Epithelial cell of prostate (primary cell): ENCODE measurements around the gene PABPC1L.

Experiments used
- DNase-seq: peaks from one replicate; pipeline ENCODE4 v3.0.0-alpha.2; 2011; ENCODE audit warnings: low read depth, low spot score
- H3K27ac ChIP-seq: fragments of 450-650 bp; 2 replicates; pipeline ENCODE4 v1.5.1; 2017; ENCODE audit warnings: mild to moderate bottlenecking

PABPC1L gene

GRCh38 chr20:44897133-44897532 is 12.7 kb upstream of the PABPC1L start:
- no peak for DNase-seq
- no peak overlapping the region for H3K27ac ChIP-seq

- DNase-seq: no peak
- no peak overlapping the region for H3K27ac ChIP-seq
Observed at GRCh38 chr20:44900231-44900854, 9.5 kb upstream of the PABPC1L start.

- no peak overlapping the region for H3K27ac ChIP-seq
- no peak for DNase-seq
Observed at GRCh38 chr20:44901974-44902373, 7.9 kb upstream of the PABPC1L start.

- DNase-seq: no peak
- H3K27ac ChIP-seq: no peak overlapping the region
Observed at GRCh38 chr20:44904377-44904776, 5.5 kb upstream of the PABPC1L start.

GRCh38 chr20:44908987-44909871 is 631 bp upstream of the PABPC1L start:
- no peak for DNase-seq

GRCh38 chr20:44910690-44911262 is 916 bp downstream of the PABPC1L start:
- peak overlapping the region; percentile 59 for H3K27ac ChIP-seq
- DNase-seq: no peak

More at GRCh38 chr20:44908987-44909871, 631 bp upstream of the PABPC1L start:
- peak overlapping the region; percentile 59 for H3K27ac ChIP-seq

- DNase-seq: no peak
- H3K27ac ChIP-seq: peak overlapping the region; percentile 16
Observed at GRCh38 chr20:44911264-44911921, 1.5 kb downstream of the PABPC1L start.

- H3K27ac ChIP-seq: no peak overlapping the region
Observed at GRCh38 chr20:44912189-44912588, 2.3 kb downstream of the PABPC1L start.

GRCh38 chr20:44914924-44915323 is 5.1 kb downstream of the PABPC1L start:
- DNase-seq: no peak

More at GRCh38 chr20:44912189-44912588, 2.3 kb downstream of the PABPC1L start:
- DNase-seq: no peak

GRCh38 chr20:44916586-44916985 is 6.7 kb downstream of the PABPC1L start:
- no peak for DNase-seq
- no peak overlapping the region for H3K27ac ChIP-seq

More at GRCh38 chr20:44914924-44915323, 5.1 kb downstream of the PABPC1L start:
- H3K27ac ChIP-seq: no peak overlapping the region

- DNase-seq: no peak
- no peak overlapping the region for H3K27ac ChIP-seq
Observed at GRCh38 chr20:44917399-44917798, 7.5 kb downstream of the PABPC1L start.

GRCh38 chr20:44918342-44918741 is 8.5 kb downstream of the PABPC1L start:
- no peak for DNase-seq
- H3K27ac ChIP-seq: no peak overlapping the region

GRCh38 chr20:44918761-44919160 is 8.9 kb downstream of the PABPC1L start:
- DNase-seq: no peak
- no peak overlapping the region for H3K27ac ChIP-seq

GRCh38 chr20:44921447-44921846 is 11.6 kb downstream of the PABPC1L start:
- no peak for DNase-seq
- no peak overlapping the region for H3K27ac ChIP-seq

GRCh38 chr20:44924541-44924940 is 14.7 kb downstream of the PABPC1L start:
- no peak overlapping the region for H3K27ac ChIP-seq
- no peak for DNase-seq

- DNase-seq: no peak
- H3K27ac ChIP-seq: no peak overlapping the region
Observed at GRCh38 chr20:44928595-44928994, 18.7 kb downstream of the PABPC1L start.

GRCh38 chr20:44930517-44931168 is 20.8 kb downstream of the PABPC1L start:
- DNase-seq: no peak

GRCh38 chr20:44931911-44932310 is 22.1 kb downstream of the PABPC1L start:
- DNase-seq: no peak
- H3K27ac ChIP-seq: no peak overlapping the region

More at GRCh38 chr20:44930517-44931168, 20.8 kb downstream of the PABPC1L start:
- no peak overlapping the region for H3K27ac ChIP-seq

GRCh38 chr20:44932916-44933315 is 23.1 kb downstream of the PABPC1L start:
- no peak overlapping the region for H3K27ac ChIP-seq
- no peak for DNase-seq

GRCh38 chr20:44936510-44936909 is 26.6 kb downstream of the PABPC1L start:
- no peak overlapping the region for H3K27ac ChIP-seq
- DNase-seq: no peak
